Thyroid gland (tissue), 4 donors: Measurements from ENCODE around the gene EBF3. TPM values are rescaled to one million over a fixed set of nuclear protein-coding genes. Genes with fewer than 3 reads are reported as not detected.
A peak's percentile ranks its signal among the peaks of the same experiment; 100 is the strongest.

Experiments
- DNase-seq, 2 donors: peaks; one replicate each; pipeline ENCODE4 v3.0.0-alpha.2; 2019
- H3K27ac ChIP-seq, 3 donors: fragments of 200-600 bp; sonication (generic); 1 replicate in 2 of 3; 2 replicates in 1 of 3; pipeline ENCODE4 v1.5.1; 2016 to 2019; ENCODE audit warnings: mild to moderate bottlenecking in 1 of 3, moderate library complexity in 1 of 3
- H3K27me3 ChIP-seq: fragments of 200-600 bp; sonication (generic); one replicate; pipeline ENCODE4 v1.5.1; 2019
- H3K36me3 ChIP-seq, 2 donors: fragments of 200-600 bp; sonication (generic); one replicate each; pipeline ENCODE4 v1.5.1; 2016 to 2019
- H3K4me1 ChIP-seq, 2 donors: fragments of 200-600 bp; sonication (generic); one replicate each; pipeline ENCODE4 v1.5.1; 2017 to 2019
- H3K4me3 ChIP-seq, 3 donors: fragments of 200-600 bp; sonication (generic); replicated peaks in 1 of 3; 1 replicate in 2 of 3; 2 replicates in 1 of 3; pipeline ENCODE4 v1.5.1; 2016; ENCODE audit warnings: mild to moderate bottlenecking in 1 of 3
- H3K9me3 ChIP-seq: fragments of 200-600 bp; sonication (generic); one replicate; pipeline ENCODE4 v1.5.1; 2017
- POLR2A ChIP-seq, 2 donors: fragments of 450-650 bp; IDR thresholded peaks; one replicate each; pipeline ENCODE4 v1.6.1; 2017; ENCODE audit warnings: antibody characterized with exemption in 2 of 2, mild to moderate bottlenecking in 2 of 2, moderate library complexity in 1 of 2
- WGBS, 2 donors: methylation state at CpG; one replicate each; pipeline ENCODE4 v1.1.5; 2017; 5-methylcytosine and 5-hydroxymethylcytosine counted together
- intact Hi-C: fragments of 100-400 bp; cut with DNase I; formaldehyde crosslinking; loops from one replicate; pipeline ENCODE4 v1.15.1; 2023
- total RNA-seq, 4 donors: library from RNA; depleted of rRNA; stranded (reverse); fragments of >200 nt; gene quantifications; one replicate each; pipeline ENCODE4 v1.2.3, GENCODE V29; 2016
- TF ChIP-seq, protein P1 (sequence below), 6 experiments: fragments of 200-600 bp in 3 of 6; fragments of 450-650 bp in 3 of 6; sonication (generic) in 3 of 6; IDR thresholded peaks; one replicate each; pipeline ENCODE4 v1.5.1; 2016 to 2019; ENCODE audit warnings: antibody characterized with exemption in 6 of 6, mild to moderate bottlenecking in 2 of 6, inconsistent platforms in 1 of 6, moderate library complexity in 1 of 6

Gene EBF3
- total RNA-seq, 4 donors from 2014 or later = 6.8 to 12.5 (median 8.8) TPM

DNA sequence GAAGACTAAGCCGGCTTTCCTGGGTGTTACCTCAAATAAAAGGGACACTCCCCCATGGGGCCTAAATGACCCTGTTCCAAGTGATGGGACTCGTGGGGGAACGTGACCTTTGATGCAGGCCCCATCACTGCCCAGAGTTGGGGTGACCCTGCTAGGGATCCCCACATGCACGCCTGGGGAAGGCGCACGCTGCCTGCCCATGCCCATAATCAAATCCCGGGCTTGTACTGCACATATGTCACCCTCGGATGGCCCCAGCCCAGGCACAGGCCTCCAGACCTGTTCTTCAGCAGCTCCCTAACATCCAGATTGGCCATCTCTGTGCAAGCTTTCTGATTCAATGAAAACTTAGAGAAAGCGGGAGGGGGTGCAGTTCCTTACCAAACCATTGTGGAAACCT, 14.7 kb downstream of the EBF3 start:
- H3K4me1 ChIP-seq = peaks cover 5 to 21% of the 10 kb centered on the region in 2 donors
- intact Hi-C loops = no loop called here
- H3K27me3 ChIP-seq = no peaks in the 10 kb centered on the region
- TF ChIP-seq, protein P1, sequence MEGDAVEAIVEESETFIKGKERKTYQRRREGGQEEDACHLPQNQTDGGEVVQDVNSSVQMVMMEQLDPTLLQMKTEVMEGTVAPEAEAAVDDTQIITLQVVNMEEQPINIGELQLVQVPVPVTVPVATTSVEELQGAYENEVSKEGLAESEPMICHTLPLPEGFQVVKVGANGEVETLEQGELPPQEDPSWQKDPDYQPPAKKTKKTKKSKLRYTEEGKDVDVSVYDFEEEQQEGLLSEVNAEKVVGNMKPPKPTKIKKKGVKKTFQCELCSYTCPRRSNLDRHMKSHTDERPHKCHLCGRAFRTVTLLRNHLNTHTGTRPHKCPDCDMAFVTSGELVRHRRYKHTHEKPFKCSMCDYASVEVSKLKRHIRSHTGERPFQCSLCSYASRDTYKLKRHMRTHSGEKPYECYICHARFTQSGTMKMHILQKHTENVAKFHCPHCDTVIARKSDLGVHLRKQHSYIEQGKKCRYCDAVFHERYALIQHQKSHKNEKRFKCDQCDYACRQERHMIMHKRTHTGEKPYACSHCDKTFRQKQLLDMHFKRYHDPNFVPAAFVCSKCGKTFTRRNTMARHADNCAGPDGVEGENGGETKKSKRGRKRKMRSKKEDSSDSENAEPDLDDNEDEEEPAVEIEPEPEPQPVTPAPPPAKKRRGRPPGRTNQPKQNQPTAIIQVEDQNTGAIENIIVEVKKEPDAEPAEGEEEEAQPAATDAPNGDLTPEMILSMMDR (IDR thresholded peaks at IDR 0.05) = no peak
- TF ChIP-seq POLR2A (IDR thresholded peaks at IDR 0.05) = no peak
- no peaks in the 10 kb centered on the region for H3K9me3 ChIP-seq
- H3K27ac ChIP-seq = peak overlapping the region in 2 of 3 donors; percentile 17 to 45
- no peaks in the 10 kb centered on the region for H3K36me3 ChIP-seq
- 80 to 90% methylated on average over 7 to 9 of the region's 9 CpGs for WGBS, 2 donors
- DNase-seq = no peak
- no peak overlapping the region for H3K4me3 ChIP-seq

DNA sequence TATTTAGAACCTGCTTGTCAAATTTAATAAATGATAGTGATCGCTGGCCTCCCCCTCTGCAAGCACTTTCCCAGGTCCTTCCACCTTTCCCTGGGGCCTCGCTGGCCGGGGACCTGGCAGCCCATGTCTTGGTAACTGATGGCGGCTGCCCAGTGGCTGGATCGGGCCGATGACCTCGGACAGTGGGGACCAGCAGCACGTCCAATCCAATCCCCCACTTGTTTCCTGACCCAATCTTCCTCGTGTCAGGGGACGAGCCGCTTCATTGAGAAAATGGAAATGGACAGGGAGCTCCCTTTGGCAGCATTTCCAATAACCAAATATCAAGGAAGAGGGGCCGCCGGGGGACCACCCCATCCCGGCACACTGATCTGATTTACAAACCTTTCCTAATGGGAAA, 17.2 kb downstream of the EBF3 start:
- DNase-seq = no peak
- intact Hi-C loops = no loop called here
- Histone ChIP-seq H3K4me1 (peaks cover 5 to 28% of the 10 kb centered on the region in 2 donors), H3K27ac (peak overlapping the region; percentile 50 to 83 (median 78)), H3K27me3 (no peaks in the 10 kb centered on the region), H3K9me3 (no peaks in the 10 kb centered on the region), H3K36me3 (no peaks in the 10 kb centered on the region), H3K4me3 (no peak overlapping the region)
- 59 to 74% methylated on average over 14 of the region's 14 CpGs for WGBS, 2 donors
- TF ChIP-seq, protein P1 (IDR thresholded peaks at IDR 0.05) = no peak
- TF ChIP-seq POLR2A (IDR thresholded peaks at IDR 0.05) = no peak

DNA sequence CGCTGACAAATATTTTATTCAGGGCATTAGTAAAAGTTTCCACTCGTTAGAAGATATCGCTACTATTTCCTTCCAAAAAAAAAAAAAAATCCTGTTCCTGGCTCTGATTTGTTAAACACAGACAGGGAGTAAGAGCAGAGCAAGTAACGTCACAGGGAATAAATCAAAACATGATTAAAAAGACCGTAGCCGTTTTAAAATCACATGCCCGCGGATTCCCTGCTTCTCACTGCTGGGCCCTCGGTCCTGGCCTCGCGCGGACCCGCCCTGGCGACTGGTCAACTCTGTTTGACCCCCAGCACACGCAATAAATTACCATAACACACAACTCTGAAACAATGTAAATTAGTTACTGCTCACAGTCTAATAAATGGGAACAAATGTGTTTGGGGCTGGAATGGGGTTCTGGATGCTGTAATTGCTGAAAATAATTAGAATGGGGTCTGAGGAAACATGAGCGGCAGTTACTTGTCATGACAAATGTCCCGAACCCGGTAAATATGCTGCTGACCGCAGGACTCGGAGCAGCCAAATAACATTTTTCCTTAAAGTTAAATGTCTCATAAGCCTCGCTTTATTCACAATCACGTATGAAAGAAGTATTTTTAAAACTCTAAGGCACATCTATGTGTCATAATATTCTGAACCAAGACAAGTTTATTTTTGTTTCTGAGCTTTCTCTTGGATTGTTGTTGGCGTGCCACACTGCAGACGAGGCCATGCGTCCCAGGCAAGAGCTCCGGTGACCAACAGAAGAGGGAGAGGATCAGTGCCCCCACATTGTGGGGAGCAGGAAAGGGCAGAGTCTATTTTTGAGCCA, 17.9 kb downstream of the EBF3 start:
- Histone ChIP-seq H3K36me3 (no peaks in the 10 kb centered on the region), H3K27me3 (no peaks in the 10 kb centered on the region), H3K27ac (peak overlapping the region; percentile 50 to 83 (median 78)), H3K9me3 (no peaks in the 10 kb centered on the region), H3K4me3 (no peak overlapping the region), H3K4me1 (peaks cover 5 to 24% of the 10 kb centered on the region in 2 donors)
- intact Hi-C loops = no loop called here
- WGBS, 2 donors = 67 to 69% methylated on average over 26 of the region's 26 CpGs
- DNase-seq = no peak
- TF ChIP-seq POLR2A (IDR thresholded peaks at IDR 0.05) = no peak
- TF ChIP-seq, protein P1 (IDR thresholded peaks at IDR 0.05) = no peak

DNA sequence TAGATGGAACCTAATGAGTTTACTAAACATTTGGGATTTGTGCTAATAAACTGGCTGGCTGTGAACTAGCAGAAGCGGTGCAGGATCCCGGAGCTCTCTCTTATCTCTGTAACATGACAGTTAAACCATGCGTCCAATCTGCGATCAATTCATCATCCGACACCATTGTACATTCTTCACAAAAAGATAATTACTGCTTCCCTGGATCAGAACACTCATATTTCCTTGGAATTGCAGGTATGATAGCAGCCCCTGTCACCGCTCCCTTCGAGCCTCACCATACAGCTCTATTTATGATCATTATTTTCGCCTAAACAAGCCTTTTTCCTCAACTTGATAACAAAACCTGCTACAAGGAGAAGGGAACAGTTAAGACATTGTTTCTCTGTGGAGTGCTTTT, 18.5 kb downstream of the EBF3 start:
- peaks cover 4 to 19% of the 10 kb centered on the region in 2 donors for H3K4me1 ChIP-seq
- H3K9me3 ChIP-seq = no peaks in the 10 kb centered on the region
- no peaks in the 10 kb centered on the region for H3K36me3 ChIP-seq
- peak overlapping the region; percentile 48 to 83 (median 78) for H3K27ac ChIP-seq
- no peak for DNase-seq
- no peaks in the 10 kb centered on the region for H3K27me3 ChIP-seq
- WGBS, 2 donors = 86 to 88% methylated on average over 8 of the region's 8 CpGs
- TF ChIP-seq POLR2A (IDR thresholded peaks at IDR 0.05) = no peak
- TF ChIP-seq, protein P1 (IDR thresholded peaks at IDR 0.05) = no peak
- no peak overlapping the region for H3K4me3 ChIP-seq
- intact Hi-C loops = no loop called here

DNA sequence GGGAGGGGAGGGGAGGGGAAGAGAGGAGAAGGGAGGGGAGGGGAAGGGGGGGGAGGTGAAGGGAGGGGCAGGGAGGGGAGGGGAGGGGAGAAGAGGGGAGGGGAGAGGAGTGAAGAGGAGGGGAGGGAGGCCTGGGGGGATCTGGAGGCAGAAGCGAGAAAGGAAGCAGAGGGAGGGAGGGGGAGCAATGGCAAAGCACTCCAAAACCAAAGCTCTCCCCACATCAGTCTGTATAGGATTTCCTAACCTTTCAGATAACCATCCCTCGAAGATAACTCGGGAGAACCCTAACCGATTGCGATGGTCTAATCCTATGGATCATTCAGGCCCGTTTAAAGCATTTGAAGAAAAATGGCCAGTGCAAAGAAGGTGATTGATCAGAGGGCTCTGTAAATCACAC, 19.0 kb downstream of the EBF3 start:
- peak overlapping the region; percentile 48 to 83 (median 78) for H3K27ac ChIP-seq
- 69 to 71% methylated on average over 6 of the region's 6 CpGs for WGBS, 2 donors

More for the DNA sequence above, 19.0 kb downstream of the EBF3 start:
- Histone ChIP-seq H3K4me3 (no peak overlapping the region), H3K36me3 (no peaks in the 10 kb centered on the region), H3K27me3 (no peaks in the 10 kb centered on the region), H3K4me1 (peaks cover 0 to 19% of the 10 kb centered on the region in 2 donors), H3K9me3 (no peaks in the 10 kb centered on the region)
- intact Hi-C loops = no loop called here
- TF ChIP-seq, protein P1 (IDR thresholded peaks at IDR 0.05) = no peak
- no peak for TF ChIP-seq POLR2A (IDR thresholded peaks at IDR 0.05)
- DNase-seq = no peak
